K562 (cell line): Measurements from ENCODE around the gene DOK3. TPM values are rescaled to one million over a fixed set of nuclear protein-coding genes. Genes with fewer than 3 reads are reported as not detected.

Experiments used
- ATF4 ChIP-seq: fragments of 450-650 bp; formaldehyde crosslinking; IDR thresholded peaks from 2 replicates; pipeline ENCODE4 v1.4.0; 2022; ENCODE audit warnings: mild to moderate bottlenecking, moderate library complexity
- BRCA1 ChIP-seq, 2 experiments: fragments of 450-650 bp in 1 of 2; sonication (generic) in 1 of 2; formaldehyde crosslinking in 1 of 2; IDR thresholded peaks; 2 replicates each; pipeline versions ENCODE4 v1.5.0 to v1.6.1; 2017 to 2020; ENCODE audit warnings: mild to moderate bottlenecking in 1 of 2, missing genetic modification reagents in 1 of 2
- CREB3 ChIP-seq: fragments of 450-650 bp; conservative IDR thresholded peaks from 2 replicates; pipeline ENCODE4 v1.6.1; 2016; ENCODE audit warnings: missing genetic modification characterization, low read depth, mild to moderate bottlenecking, missing compliant biosample characterization, moderate library complexity
- CSDE1 ChIP-seq, 2 experiments: fragments of 450-650 bp; IDR thresholded peaks; 2 replicates each; pipeline ENCODE4 v1.6.1; 2016; ENCODE audit warnings: mild to moderate bottlenecking in 1 of 2
- EGR1 ChIP-seq: fragments of 450-650 bp; conservative IDR thresholded peaks from 2 replicates; pipeline ENCODE4 v1.6.1; 2017; ENCODE audit warnings: mild to moderate bottlenecking
- HNRNPUL1 ChIP-seq: fragments of 200-400 bp; formaldehyde crosslinking; IDR thresholded peaks from 2 replicates; pipeline ENCODE4 v1.6.1; 2017; ENCODE audit warnings: low read length
- KDM1A ChIP-seq, 2 experiments: fragments of 450-650 bp; IDR thresholded peaks; 2 replicates each; pipeline ENCODE4 v1.6.1; 2016; ENCODE audit warnings: mild to moderate bottlenecking in 2 of 2
- MAZ ChIP-seq, 2 experiments: fragments of 450-650 bp in 1 of 2; sonication (generic) in 1 of 2; formaldehyde crosslinking; IDR thresholded peaks in 1 of 2; conservative IDR thresholded peaks in 1 of 2; 2 replicates each; pipeline versions ENCODE4 v1.4.0 to v1.5.0; 2020; ENCODE audit warnings: mild to moderate bottlenecking in 1 of 2, missing genetic modification reagents in 1 of 2
- MEF2D ChIP-seq: conservative IDR thresholded peaks from 2 replicates; pipeline ENCODE4 v1.6.1; 2016; ENCODE audit warnings: low read depth, missing genetic modification characterization, missing compliant biosample characterization
- NEUROD1 ChIP-seq: fragments of 150-350 bp; IDR thresholded peaks from 2 replicates; pipeline ENCODE4 v1.6.1; 2014; ENCODE audit warnings: borderline replicate concordance, low read length, low read depth; ENCODE audit not compliant: partially characterized antibody
- PML ChIP-seq: IDR thresholded peaks from 2 replicates; pipeline ENCODE4 v1.6.1; 2012; ENCODE audit warnings: low read length, inconsistent platforms
- RBM39 ChIP-seq: fragments of 200-400 bp; formaldehyde crosslinking; optimal IDR thresholded peaks from 2 replicates; pipeline ENCODE3; 2018; ENCODE audit warnings: low read depth, low read length
- SIRT6 ChIP-seq: IDR thresholded peaks from one replicate; pipeline ENCODE4 v1.6.1; 2012; ENCODE audit warnings: low read depth, mild to moderate bottlenecking, control low read depth, inconsistent platforms, low read length, moderate library complexity
- SMARCC2 ChIP-seq: fragments of 450-650 bp; IDR thresholded peaks from 2 replicates; pipeline ENCODE4 v1.6.1; 2017; ENCODE audit warnings: antibody characterized with exemption, moderate library complexity, mild to moderate bottlenecking, low read depth
- TAF9B ChIP-seq: fragments of 450-650 bp; IDR thresholded peaks from 2 replicates; pipeline ENCODE4 v1.6.1; 2018; ENCODE audit warnings: mild to moderate bottlenecking; ENCODE audit not compliant: partially characterized antibody
- TGIF2 ChIP-seq: sonication (generic); formaldehyde crosslinking; IDR thresholded peaks from 2 replicates; pipeline ENCODE4 v1.8.1; 2022; ENCODE audit warnings: mild to moderate bottlenecking, missing genetic modification reagents, moderate library complexity
- TRIM24 ChIP-seq, 2 experiments: fragments of 450-650 bp; IDR thresholded peaks; 2 replicates each; pipeline ENCODE4 v1.6.1; 2016
- ZNF23 ChIP-seq: fragments of 250-450 bp; sonication (Bioruptor Pico); IDR thresholded peaks from 2 replicates; pipeline ENCODE4 v1.4.0; 2020; ENCODE audit warnings: mild to moderate bottlenecking
- ZNF445 ChIP-seq: fragments of 250-450 bp; sonication (Bioruptor Pico); IDR thresholded peaks from 2 replicates; pipeline ENCODE4 v1.4.0; 2020; ENCODE audit warnings: low read depth, mild to moderate bottlenecking, moderate library complexity
- ZNF644 ChIP-seq: fragments of 200-800 bp; sonication (Bioruptor generic); IDR thresholded peaks from 2 replicates; pipeline ENCODE4 v1.6.1; 2016; ENCODE audit warnings: low read depth, missing genetic modification characterization, missing compliant biosample characterization
- polyA plus RNA-seq, 8 experiments: library from polyadenylated mRNA; depleted of rRNA in 4 of 8; stranded (reverse) in 5 of 8; unstranded in 3 of 8; fragments of >200 nt; fragmentation: Nextera tagmentation in 2 of 8; fragmentation: Illumina TruSeq in 1 of 8; extraction: Ambion mirVana in 2 of 8; extraction: Trizol in 1 of 8; gene quantifications; 2 replicates each; pipeline versions ENCODE4 v1.2.1 to v1.2.3, GENCODE V29; 2011 to 2014; ENCODE audit warnings: inconsistent platforms in 1 of 8, missing spikeins in 1 of 8
- total RNA-seq, 7 experiments: library from RNA; depleted of rRNA in 6 of 7; stranded (reverse); fragments of >200 nt in 6 of 7; fragmentation: Illumina TruSeq in 2 of 7; extraction: Trizol in 2 of 7; gene quantifications; 2 replicates each; pipeline versions ENCODE4 v1.2.1 to v1.2.3, GENCODE V29; 2011 to 2021; ENCODE audit warnings: low replicate concordance in 1 of 7

Gene DOK3
- total and polyA plus RNA-seq, 9 of the 15 experiments (the other 6 are each of a cell fraction or from before 2014, with no cell fraction given), result 1.3 to 23.0 (median 8.0) TPM

GRCh38 chr5:177508837-177509236 lies 789 bp downstream of the DOK3 start (continued):
- TF ChIP-seq PML, result peak; percentile 30; the same call in 1 of the 2 replicates
- TF ChIP-seq KDM1A (IDR thresholded peaks at IDR 0.05), result no peak; a peak in 2 of 4 replicates
- no peak for TF ChIP-seq ATF4 (CRISPR knock-in tag)
- no peak for TF ChIP-seq TAF9B
- TF ChIP-seq SMARCC2, result peak; percentile 39; the same call in 1 of the 2 replicates
- no peak for TF ChIP-seq TGIF2 (CRISPR knock-in tag)
- peak; percentile 20 for TF ChIP-seq NEUROD1
- TF ChIP-seq EGR1, result peak; percentile 97
- no peak for TF ChIP-seq BRCA1 (IDR thresholded peaks at IDR 0.05)
- no peak for TF ChIP-seq BRCA1 (CRISPR knock-in tag; IDR thresholded peaks at IDR 0.05)
- no peak for TF ChIP-seq RBM39
- no peak for TF ChIP-seq ZNF445 (CRISPR knock-in tag)
- no peak for TF ChIP-seq ZNF23 (CRISPR knock-in tag)
- no peak for TF ChIP-seq MEF2D
- no peak for TF ChIP-seq ZNF644 (tag)
- peak; percentile 47 to 51; a peak in 2 of 4 replicates for TF ChIP-seq TRIM24 (IDR thresholded peaks at IDR 0.05)
- no peak for TF ChIP-seq CSDE1 (IDR thresholded peaks at IDR 0.05)
- no peak for TF ChIP-seq CREB3
- TF ChIP-seq SIRT6, result no peak
- no peak for TF ChIP-seq MAZ (CRISPR knock-in tag; conservative IDR thresholded peaks at IDR 0.05 in 1 of 2, IDR thresholded peaks at IDR 0.05 in 1 of 2)
- TF ChIP-seq HNRNPUL1, result no peak
